HFF-Myc (cell line): Measurements from ENCODE around the gene SLC29A3.

ENCODE experiments used
- DNase-seq: peaks from one replicate; pipeline ENCODE4 v3.0.0-alpha.2; 2011; ENCODE audit warnings: low read depth; ENCODE audit errors: extremely low read depth
- H3K4me3 ChIP-seq: replicated peaks from 2 replicates; pipeline ENCODE4 v1.5.1; 2011; ENCODE audit warnings: low read depth, mild to moderate bottlenecking, control low read depth, low read length
- TF ChIP-seq, protein P1 (sequence below): IDR thresholded peaks from 2 replicates; pipeline ENCODE4 v1.5.1; 2012; ENCODE audit warnings: mild to moderate bottlenecking, low read depth, low read length, control low read depth; ENCODE audit errors: missing control alignments

Gene SLC29A3

DNA sequence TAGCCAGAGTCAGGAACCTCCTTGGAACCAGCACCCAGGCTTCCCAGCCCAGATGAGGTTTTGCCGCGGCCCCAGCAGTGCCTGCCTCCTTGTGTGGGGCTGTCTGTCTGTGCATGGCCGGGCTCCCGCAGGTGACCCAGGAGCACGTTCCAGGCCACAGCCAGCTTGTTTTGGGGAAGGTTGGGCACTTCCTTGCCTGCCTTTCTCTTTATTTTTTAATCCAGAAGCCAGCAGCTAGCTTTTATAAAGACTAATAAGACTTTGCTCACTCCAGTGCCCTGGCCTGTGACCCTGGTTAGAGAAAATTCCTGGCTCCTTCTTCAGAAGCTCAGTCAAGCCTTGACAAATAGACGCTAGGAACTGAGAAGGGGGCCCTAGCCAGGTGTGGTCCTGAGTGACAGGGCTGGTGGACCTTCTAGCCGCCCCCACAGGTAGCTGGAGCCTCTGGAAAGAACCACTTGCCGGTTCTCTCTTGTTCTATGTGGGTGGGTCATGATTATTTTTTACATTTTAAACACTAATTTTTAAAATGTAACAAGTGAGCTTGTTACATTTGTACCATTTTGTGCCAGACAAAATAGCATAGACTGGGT is 837 bp downstream of the SLC29A3 start:
- no peak for DNase-seq
- H3K4me3 ChIP-seq, result peak overlapping the region; percentile 78
- TF ChIP-seq, protein P1, sequence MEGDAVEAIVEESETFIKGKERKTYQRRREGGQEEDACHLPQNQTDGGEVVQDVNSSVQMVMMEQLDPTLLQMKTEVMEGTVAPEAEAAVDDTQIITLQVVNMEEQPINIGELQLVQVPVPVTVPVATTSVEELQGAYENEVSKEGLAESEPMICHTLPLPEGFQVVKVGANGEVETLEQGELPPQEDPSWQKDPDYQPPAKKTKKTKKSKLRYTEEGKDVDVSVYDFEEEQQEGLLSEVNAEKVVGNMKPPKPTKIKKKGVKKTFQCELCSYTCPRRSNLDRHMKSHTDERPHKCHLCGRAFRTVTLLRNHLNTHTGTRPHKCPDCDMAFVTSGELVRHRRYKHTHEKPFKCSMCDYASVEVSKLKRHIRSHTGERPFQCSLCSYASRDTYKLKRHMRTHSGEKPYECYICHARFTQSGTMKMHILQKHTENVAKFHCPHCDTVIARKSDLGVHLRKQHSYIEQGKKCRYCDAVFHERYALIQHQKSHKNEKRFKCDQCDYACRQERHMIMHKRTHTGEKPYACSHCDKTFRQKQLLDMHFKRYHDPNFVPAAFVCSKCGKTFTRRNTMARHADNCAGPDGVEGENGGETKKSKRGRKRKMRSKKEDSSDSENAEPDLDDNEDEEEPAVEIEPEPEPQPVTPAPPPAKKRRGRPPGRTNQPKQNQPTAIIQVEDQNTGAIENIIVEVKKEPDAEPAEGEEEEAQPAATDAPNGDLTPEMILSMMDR, result no peak

DNA sequence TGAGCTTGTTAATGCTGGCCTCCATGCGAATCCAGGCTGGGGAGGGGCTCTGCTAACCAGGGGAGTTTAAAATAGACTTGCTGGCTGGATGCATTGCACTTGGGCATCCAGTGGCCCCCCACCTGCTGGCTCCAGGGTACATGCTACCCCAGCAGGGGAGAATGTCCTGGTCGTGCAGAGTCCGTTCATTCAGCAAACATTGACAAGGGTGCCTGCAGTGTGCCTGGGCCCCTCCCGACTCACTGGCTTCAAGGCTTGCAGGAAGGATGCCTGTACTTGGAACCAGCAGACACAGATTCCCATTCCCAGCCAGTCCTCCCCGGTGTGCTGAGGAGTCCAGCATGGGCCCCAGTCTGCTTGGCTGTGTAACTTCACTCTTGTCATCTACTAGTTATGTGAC is 1.5 kb downstream of the SLC29A3 start:
- no peak overlapping the region for H3K4me3 ChIP-seq
- TF ChIP-seq, protein P1, result no peak
- no peak for DNase-seq

DNA sequence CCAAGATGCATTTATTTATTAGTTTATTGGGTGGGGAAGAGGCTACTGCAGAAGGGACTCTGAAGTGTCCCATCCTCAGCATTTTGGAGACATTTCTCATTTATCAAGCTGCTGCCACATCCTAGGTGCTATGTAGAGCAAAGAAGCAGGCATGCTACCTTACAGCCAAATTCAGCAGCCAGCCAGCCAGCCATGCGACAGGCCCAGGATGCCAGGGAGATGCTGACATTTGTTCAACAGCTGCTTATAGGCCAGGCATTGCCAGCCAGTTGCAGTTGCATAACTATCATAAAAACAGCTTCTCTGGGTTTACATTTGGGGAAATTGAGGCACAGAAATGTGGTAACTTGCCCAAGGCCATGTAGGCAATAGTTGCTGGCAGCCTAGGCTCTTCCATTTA is 2.3 kb downstream of the SLC29A3 start:
- DNase-seq, result no peak
- H3K4me3 ChIP-seq, result no peak overlapping the region
- TF ChIP-seq, protein P1, result no peak

DNA sequence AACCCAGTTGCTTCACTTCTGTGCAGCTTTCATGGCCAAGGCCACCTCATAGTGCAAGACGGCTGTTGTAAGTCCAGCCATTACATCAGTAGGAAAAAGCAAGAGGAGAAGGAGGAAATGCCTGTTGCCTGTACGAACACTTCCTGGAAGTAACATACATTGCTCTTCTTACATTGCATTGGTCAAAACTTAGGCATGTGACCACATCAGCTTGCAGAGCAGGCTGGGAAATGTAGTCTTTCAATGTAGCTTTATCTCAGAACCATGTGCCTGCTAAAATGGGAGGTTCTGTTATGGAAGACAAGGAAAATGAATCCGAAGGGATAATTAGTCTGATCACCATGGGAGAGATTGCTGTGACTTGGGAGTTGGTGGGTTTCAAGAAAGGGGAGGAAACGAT is 4.3 kb downstream of the SLC29A3 start:
- TF ChIP-seq, protein P1, result no peak
- H3K4me3 ChIP-seq, result no peak overlapping the region
- DNase-seq, result no peak

GRCh38 chr10:71324743-71325142 is 5.7 kb downstream of the SLC29A3 start:
- no peak overlapping the region for H3K4me3 ChIP-seq
- TF ChIP-seq, protein P1, result no peak
- no peak for DNase-seq

DNA sequence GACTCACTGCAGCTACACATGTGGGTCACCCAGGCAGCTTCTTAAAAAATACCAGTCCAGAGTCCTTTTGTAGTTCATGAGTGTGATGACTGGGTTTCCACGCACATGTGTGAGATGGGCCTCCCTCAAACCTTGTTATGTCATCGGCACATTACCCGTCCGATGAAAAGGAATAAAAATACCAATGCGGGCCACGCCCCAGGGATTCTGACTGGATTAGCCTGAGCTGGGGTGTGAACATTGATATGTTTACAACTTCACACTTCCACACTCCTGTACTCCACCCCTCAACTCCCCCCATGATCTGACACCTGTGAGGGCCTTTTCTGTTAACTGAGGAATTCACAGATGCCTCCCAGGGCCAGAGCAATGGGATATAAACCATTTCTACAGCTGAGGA is 6.2 kb downstream of the SLC29A3 start:
- no peak overlapping the region for H3K4me3 ChIP-seq
- DNase-seq, result no peak
- TF ChIP-seq, protein P1, result no peak

DNA sequence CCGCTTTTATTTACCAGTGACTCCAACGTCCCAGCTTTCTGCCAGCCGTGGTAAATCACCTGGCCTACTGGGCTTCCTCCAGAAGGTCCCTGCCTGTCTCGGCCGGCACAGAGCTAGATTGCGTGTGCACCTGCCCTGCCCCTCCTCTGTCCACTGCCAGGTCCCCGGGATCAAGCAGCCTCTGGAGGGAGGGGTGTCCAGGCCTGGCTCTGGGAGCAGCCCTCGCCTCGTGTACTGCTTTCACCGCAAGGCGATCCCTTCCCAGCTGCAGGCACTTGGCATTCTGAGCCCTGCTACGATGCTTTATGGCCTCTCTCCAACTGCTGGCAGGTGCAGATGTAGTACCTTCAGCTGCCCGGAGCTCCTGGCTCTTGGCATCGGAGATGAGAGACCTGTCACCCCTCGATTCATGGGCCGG is 7.4 kb downstream of the SLC29A3 start:
- TF ChIP-seq, protein P1, result no peak
- no peak overlapping the region for H3K4me3 ChIP-seq
- no peak for DNase-seq
